GM12878 (cell line): ENCODE data around the gene SCLT1. TPM values are rescaled to one million over a fixed set of nuclear protein-coding genes. Genes with fewer than 3 reads are reported as not detected.

Experiments
- ATAC-seq: fragments of 200-7000 bp; cut with Tn5 transposase; 3 replicates; pipeline ENCODE4 v1.9.1; 2020; ENCODE audit warnings: mild to moderate bottlenecking, moderate library complexity
- BruUV-seq: library from RNA; stranded (reverse); fragments of 400-500 nt; replicated peaks from 2 replicates; lab custom pipeline; 2021; lab: Mats Ljungman, UMichigan
- CTCF ChIA-PET: fragments of 300-600 bp; sonication (Branson Sonifier 250); formaldehyde crosslinking; extraction: SDS; loops from one replicate; lab custom pipeline; 2021; ENCODE audit warnings: inconsistent platforms; lab: Yijun Ruan, JAX
- POLR2A ChIA-PET: fragments of 350-600 bp; formaldehyde crosslinking; extraction: SDS; loops from one replicate; lab custom pipeline; 2021; ENCODE audit warnings: inconsistent platforms; lab: Charles Lee
- RAD21 ChIA-PET: fragments of 300-600 bp; sonication (Branson Sonifier 250); formaldehyde crosslinking; loops from one replicate; lab custom pipeline; 2023; ENCODE audit warnings: antibody characterized with exemption; ENCODE audit not compliant: unreplicated experiment; lab: Charles Lee
- SMC1A ChIA-PET: fragments of 300-600 bp; sonication (Branson Sonifier 250); formaldehyde crosslinking; loops from one replicate; lab custom pipeline; 2023; ENCODE audit not compliant: unreplicated experiment, uncharacterized antibody; lab: Charles Lee
- DNase-seq: peaks from one replicate; pipeline ENCODE4 v3.0.0-alpha.2; 2011; ENCODE audit warnings: low read depth, low spot score
- FAIRE-seq: peaks from 3 replicates; lab custom pipeline; 2011; peaks lifted over from hg19 to GRCh38; lab: Jason Lieb, UNC
- H2AFZ ChIP-seq: 2 replicates; pipeline ENCODE4 v1.6.0; 2011; ENCODE audit warnings: low read depth, low read length, control low read depth; ENCODE audit not compliant: control insufficient read depth
- H3K27ac ChIP-seq: 2 replicates; pipeline ENCODE4 v1.5.1; 2011; ENCODE audit warnings: control low read depth; ENCODE audit not compliant: control insufficient read depth, insufficient read depth
- H3K27me3 ChIP-seq, 2 experiments: replicated peaks in 1 of 2; 2 replicates each; pipeline versions ENCODE4 v1.6.0 to v1.6.1; 2011; ENCODE audit warnings: low read length in 1 of 2; ENCODE audit not compliant: control insufficient read depth in 2 of 2, insufficient read depth in 2 of 2
- H3K36me3 ChIP-seq, 2 experiments: 2 replicates each; pipeline ENCODE4 v1.5.1; 2011; ENCODE audit warnings: low read length in 1 of 2; ENCODE audit not compliant: control insufficient read depth in 2 of 2, insufficient read depth in 2 of 2
- H3K4me1 ChIP-seq: 2 replicates; pipeline ENCODE4 v1.6.1; 2011; ENCODE audit warnings: mild to moderate bottlenecking, low read length, moderate library complexity, mixed read lengths; ENCODE audit not compliant: control insufficient read depth, insufficient read depth
- H3K4me2 ChIP-seq: 2 replicates; pipeline ENCODE4 v1.6.0; 2011; ENCODE audit warnings: control low read depth; ENCODE audit not compliant: control insufficient read depth, insufficient read depth
- H3K4me3 ChIP-seq: fragments of 200-600 bp; sonication (generic); 2 replicates; pipeline ENCODE4 v1.5.1; 2016
- H3K79me2 ChIP-seq: 2 replicates; pipeline ENCODE4 v1.6.0; 2011; ENCODE audit warnings: low read length; ENCODE audit not compliant: control insufficient read depth, insufficient read depth
- H3K9ac ChIP-seq: 2 replicates; pipeline ENCODE4 v1.8.0; 2011; ENCODE audit warnings: low read length, control low read depth, mixed read lengths; ENCODE audit not compliant: control insufficient read depth, insufficient read depth
- H3K9me3 ChIP-seq: replicated peaks from 3 replicates; pipeline ENCODE4 v1.5.1; 2011; ENCODE audit warnings: mild to moderate bottlenecking, low read length; ENCODE audit not compliant: control insufficient read depth, insufficient read depth
- H4K20me1 ChIP-seq: 2 replicates; pipeline ENCODE4 v1.6.0; 2011; ENCODE audit not compliant: control insufficient read depth, insufficient read depth
- ASH2L ChIP-seq: fragments of 300-600, 200-600 bp; sonication (generic); IDR thresholded peaks from 2 replicates; pipeline ENCODE4 v1.6.1; 2017; ENCODE audit warnings: low read depth, mild to moderate bottlenecking, borderline replicate concordance
- ATF3 ChIP-seq: IDR thresholded peaks from 2 replicates; pipeline ENCODE4 v1.6.1; 2011; ENCODE audit warnings: low read depth, mild to moderate bottlenecking, low read length, moderate library complexity, borderline replicate concordance; ENCODE audit errors: extremely low read depth
- BMI1 ChIP-seq: fragments of 450-650 bp; IDR thresholded peaks from 2 replicates; pipeline ENCODE4 v1.6.1; 2016; ENCODE audit warnings: mild to moderate bottlenecking, moderate library complexity, borderline replicate concordance
- DPF2 ChIP-seq: fragments of 450-650 bp; IDR thresholded peaks from 2 replicates; pipeline ENCODE4 v1.6.1; 2017; ENCODE audit warnings: mild to moderate bottlenecking
- EED ChIP-seq: sonication (generic); IDR thresholded peaks from 2 replicates; pipeline ENCODE4 v1.6.1; 2016; ENCODE audit warnings: antibody characterized with exemption, low read depth
- HCFC1 ChIP-seq: fragments of 150-350 bp; IDR thresholded peaks from 2 replicates; pipeline ENCODE4 v1.6.1; 2014; ENCODE audit warnings: low read length
- MEF2B ChIP-seq: fragments of 450-650 bp; IDR thresholded peaks from 2 replicates; pipeline ENCODE4 v1.6.1; 2018; ENCODE audit warnings: mild to moderate bottlenecking, moderate library complexity; ENCODE audit not compliant: partially characterized antibody, poor library complexity, severe bottlenecking
- NFYA ChIP-seq: IDR thresholded peaks from 2 replicates; pipeline ENCODE4 v1.6.1; 2011; ENCODE audit warnings: low read depth, mild to moderate bottlenecking, low read length, improper control_type of control experiment, borderline replicate concordance
- PML ChIP-seq: IDR thresholded peaks from 2 replicates; pipeline ENCODE4 v1.6.1; 2012; ENCODE audit warnings: low read length, inconsistent platforms
- POLR2A ChIP-seq: IDR thresholded peaks from 2 replicates; pipeline ENCODE4 v1.6.1; 2011; ENCODE audit warnings: low read depth, mild to moderate bottlenecking, low read length
- RAD21 ChIP-seq: IDR thresholded peaks from 2 replicates; pipeline ENCODE4 v1.6.1; 2011; ENCODE audit warnings: mild to moderate bottlenecking, low read depth, low read length, moderate library complexity; ENCODE audit not compliant: insufficient read depth
- SUZ12 ChIP-seq: fragments of 200-600 bp; sonication (generic); IDR thresholded peaks from one replicate; pipeline ENCODE4 v1.6.1; 2018; ENCODE audit warnings: antibody characterized with exemption, mild to moderate bottlenecking; ENCODE audit not compliant: unreplicated experiment
- TCF3 ChIP-seq: IDR thresholded peaks from 2 replicates; pipeline ENCODE4 v1.6.1; 2012; ENCODE audit warnings: low read depth, mild to moderate bottlenecking, low read length, borderline replicate concordance; ENCODE audit not compliant: insufficient read depth
- ZNF24 ChIP-seq: fragments of 450-650 bp; IDR thresholded peaks from 2 replicates; pipeline ENCODE4 v1.6.1; 2017; ENCODE audit warnings: antibody characterized with exemption, mild to moderate bottlenecking
- ZNF274 ChIP-seq: IDR thresholded peaks from one replicate; pipeline ENCODE4 v1.8.0; 2011; ENCODE audit not compliant: insufficient read length, insufficient read depth
- WGBS: methylation state at CpG from one replicate; pipeline ENCODE4 v1.1.6; 2016; ENCODE audit warnings: low lambda C conversion rate; ENCODE audit not compliant: insufficient replicate concordance, insufficient coverage; ENCODE audit errors: missing lambda C conversion rate; 5-methylcytosine and 5-hydroxymethylcytosine counted together
- in situ Hi-C: fragments of 300-500 bp; cut with MboI; formaldehyde crosslinking; loops from 9 replicates; pipeline ENCODE4 v1.14.3; 2018; ENCODE audit warnings: mixed read lengths
- intact Hi-C: fragments of 100-400 bp; cut with micrococcal nuclease; formaldehyde crosslinking; loops from one replicate; pipeline ENCODE4 v1.14.2; 2022; ENCODE audit not compliant: unreplicated experiment
- polyA plus RNA-seq, 11 experiments: library from polyadenylated mRNA; depleted of rRNA in 4 of 11; unstranded in 6 of 11; stranded (reverse) in 5 of 11; fragments of >200 nt; fragmentation: Nextera tagmentation in 4 of 11; fragmentation: Illumina TruSeq in 1 of 11; extraction: Ambion mirVana in 4 of 11; extraction: Trizol in 1 of 11; gene quantifications; 1 replicate in 1 of 11; 2 replicates in 10 of 11; pipeline versions ENCODE4 v1.2.1 to v1.2.3, GENCODE V29; 2011 to 2016; ENCODE audit warnings: inconsistent platforms in 2 of 11, missing spikeins in 2 of 11, low read depth in 1 of 11
- total RNA-seq, 4 experiments: library from RNA; depleted of rRNA in 3 of 4; stranded (reverse); fragments of >200 nt in 3 of 4; fragmentation: Illumina TruSeq in 1 of 4; extraction: Trizol in 1 of 4; gene quantifications; 2 replicates each; pipeline versions ENCODE4 v1.2.1 to v1.2.3, GENCODE V29; 2013 to 2021
- TF ChIP-seq, protein P1 (sequence below): IDR thresholded peaks from 2 replicates; pipeline ENCODE4 v1.6.1; 2012; ENCODE audit warnings: low read depth, low read length, improper control_type of control experiment

Gene SCLT1
- total and polyA plus RNA-seq, 10 of the 15 experiments (the other 5 are each of a cell fraction or from before 2014, with no cell fraction given) = 7.8 to 31.4 (median 19.6) TPM

DNA sequence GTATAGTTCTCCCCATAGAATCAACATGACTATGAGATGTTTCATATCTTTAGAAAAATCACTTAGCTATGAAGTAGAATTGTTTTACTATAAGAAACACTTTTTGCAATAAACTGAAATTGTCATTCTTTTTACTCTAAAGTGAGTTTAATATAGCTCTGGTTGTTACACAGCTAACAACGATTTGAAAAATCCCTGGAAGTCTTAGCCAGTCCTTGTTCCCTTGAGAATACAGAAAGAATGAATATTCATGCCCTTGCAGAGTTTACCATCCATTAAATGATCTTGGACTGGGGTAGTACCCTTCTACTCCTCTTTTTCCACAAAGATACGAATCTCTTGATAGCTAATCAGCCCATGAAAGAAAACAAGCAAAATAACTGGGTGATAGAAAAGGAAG is 142.0 kb downstream of the SCLT1 start:
- WGBS = 100% methylated on average over 2 of the region's 2 CpGs
- ATAC-seq (no peak), DNase-seq (no peak), FAIRE-seq (no peak)
- RAD21 ChIA-PET = no interaction called here
- Histone ChIP-seq H3K4me1 (no peaks in the 10 kb centered on the region), H3K36me3 (peaks cover 0 to 1% of the 10 kb centered on the region in 2 experiments; a peak in 2 of 4 replicates), H3K27me3 (no peaks in the 10 kb centered on the region), H3K4me2 (no peak overlapping the region), H3K79me2 (no peaks in the 10 kb centered on the region), H3K9ac (no peak overlapping the region), H3K4me3 (no peak overlapping the region), H2AFZ (no peak overlapping the region), H4K20me1 (no peaks in the 10 kb centered on the region), H3K27ac (no peak overlapping the region), H3K9me3 (no peaks in the 10 kb centered on the region; the same call in 2 of the 3 replicates)
- no peak for TF ChIP-seq ATF3
- no peak for TF ChIP-seq RAD21
- no peak for TF ChIP-seq BMI1
- TF ChIP-seq NFYA = no peak
- no peak for TF ChIP-seq SUZ12
- TF ChIP-seq, protein P1, sequence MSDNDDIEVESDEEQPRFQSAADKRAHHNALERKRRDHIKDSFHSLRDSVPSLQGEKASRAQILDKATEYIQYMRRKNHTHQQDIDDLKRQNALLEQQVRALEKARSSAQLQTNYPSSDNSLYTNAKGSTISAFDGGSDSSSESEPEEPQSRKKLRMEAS = no peak
- CTCF ChIA-PET = no interaction called here
- intact Hi-C loops = no loop called here
- POLR2A ChIA-PET = no interaction called here
- no TSS peak for BruUV-seq
- SMC1A ChIA-PET = interaction anchor here (0.7 to 0.8 kb wide), 2 partner anchors 37 to 189 kb away, joined by 3 read pairs; no protein-coding TSS in a partner anchor
- in situ Hi-C loops = no loop called here

DNA sequence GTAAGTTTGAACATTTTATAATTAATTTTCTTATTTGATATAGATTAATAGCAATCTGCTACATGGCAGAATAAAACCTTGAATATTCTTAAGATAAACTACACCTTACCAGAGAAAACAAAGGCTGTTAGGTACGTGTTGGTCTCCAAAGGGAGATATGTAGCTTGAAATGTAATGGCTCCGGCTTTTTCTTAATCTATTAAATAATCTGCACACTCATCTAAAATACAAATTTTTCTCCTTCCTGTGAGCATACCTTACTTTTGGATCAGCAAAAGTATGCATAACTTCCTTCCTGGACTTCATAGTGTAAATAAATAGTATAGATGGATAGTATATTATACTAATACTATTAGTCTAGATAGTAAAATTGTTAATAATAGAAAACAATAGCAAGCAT is 142.5 kb downstream of the SCLT1 start:
- Histone ChIP-seq H4K20me1 (no peaks in the 10 kb centered on the region), H3K79me2 (no peaks in the 10 kb centered on the region), H3K4me2 (no peak overlapping the region), H3K4me3 (no peak overlapping the region), H3K36me3 (peaks cover 0 to 1% of the 10 kb centered on the region in 2 experiments; a peak in 2 of 4 replicates), H3K27ac (no peak overlapping the region), H2AFZ (no peak overlapping the region), H3K4me1 (no peaks in the 10 kb centered on the region), H3K27me3 (no peaks in the 10 kb centered on the region), H3K9me3 (no peaks in the 10 kb centered on the region; the same call in 2 of the 3 replicates), H3K9ac (no peak overlapping the region)
- ChIA-PET CTCF (no interaction called here), RAD21 (no interaction called here), POLR2A (no interaction called here), SMC1A (interaction anchor here (0.8 kb wide), 1 partner anchor 190 kb away, joined by 3 read pairs; no protein-coding TSS in a partner anchor)
- in situ Hi-C loops (no loop called here), intact Hi-C loops (no loop called here)
- WGBS = 97% methylated on average over 2 of the region's 2 CpGs
- FAIRE-seq = no peak
- no peak for ATAC-seq
- DNase-seq = no peak
- TF ChIP-seq MEF2B (no peak), HCFC1 (no peak), DPF2 (no peak), PML (no peak), ZNF274 (no peak), ZNF24 (no peak), TCF3 (no peak), ASH2L (no peak), EED (no peak), POLR2A (no peak)
- BruUV-seq = no TSS peak
